Stimulated activated CD8-positive, alpha-beta memory T cell treated with anti-CD3 and anti-CD28 coated beads, Interleukin-12 subunit alpha, Interleukin-12 subunit beta, amount 100 ng/mL, for 4 hours (primary cell): Measurements from ENCODE around the gene DUS2.

ENCODE experiments used
- DNase-seq: peaks from one replicate; pipeline ENCODE4 v3.0.0-alpha.2; 2020; ENCODE audit warnings: low read depth

DUS2 gene

GRCh38 chr16:68077866-68078700, 55.0 kb downstream of the DUS2 start:
- DNase-seq = no peak

- DNase-seq = no peak
Observed at GRCh38 chr16:68078701-68079375, 55.8 kb downstream of the DUS2 start.

- no peak for DNase-seq
Observed at GRCh38 chr16:68079376-68079625, 56.2 kb downstream of the DUS2 start.

- peak; percentile 64 for DNase-seq
Observed at GRCh38 chr16:68079626-68080344, 56.7 kb downstream of the DUS2 start.

DNA sequence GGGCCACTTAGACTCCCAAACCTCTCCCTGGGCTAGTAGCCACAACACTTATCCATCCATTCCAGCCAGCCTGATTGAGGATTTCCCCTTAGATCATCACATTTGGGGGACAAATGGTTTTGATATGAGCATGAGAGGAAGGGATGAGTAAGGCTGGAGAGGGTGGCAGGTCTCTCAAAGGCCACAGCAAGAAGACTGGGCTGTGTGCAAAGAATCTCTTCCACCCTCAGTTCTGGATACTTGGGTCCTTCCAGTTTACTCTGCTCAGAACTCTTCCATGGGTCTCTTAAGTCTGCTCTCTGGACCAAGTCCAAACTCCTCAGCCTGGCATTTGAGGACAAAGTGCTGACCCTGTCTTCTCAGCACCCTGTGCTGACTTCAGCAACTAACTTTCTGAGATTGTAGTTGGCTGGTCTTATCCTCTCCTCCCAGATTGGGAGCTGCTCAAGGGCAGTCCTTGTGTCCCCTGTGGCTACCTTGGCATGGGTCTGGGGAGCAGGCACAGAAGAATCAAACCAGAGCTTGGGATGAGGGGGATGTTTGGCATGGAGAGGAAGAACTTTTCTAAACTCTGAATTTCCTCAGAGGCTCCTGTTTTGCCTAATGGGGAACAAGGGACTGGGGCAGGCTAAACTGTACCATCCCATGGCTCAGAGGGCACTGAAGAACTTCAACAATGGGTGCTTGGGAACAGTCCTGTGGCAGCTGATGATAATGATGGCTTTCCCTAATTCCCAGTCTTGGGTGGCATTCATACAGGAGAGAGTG, 59.0 kb downstream of the DUS2 start:
- no peak for DNase-seq

DNA sequence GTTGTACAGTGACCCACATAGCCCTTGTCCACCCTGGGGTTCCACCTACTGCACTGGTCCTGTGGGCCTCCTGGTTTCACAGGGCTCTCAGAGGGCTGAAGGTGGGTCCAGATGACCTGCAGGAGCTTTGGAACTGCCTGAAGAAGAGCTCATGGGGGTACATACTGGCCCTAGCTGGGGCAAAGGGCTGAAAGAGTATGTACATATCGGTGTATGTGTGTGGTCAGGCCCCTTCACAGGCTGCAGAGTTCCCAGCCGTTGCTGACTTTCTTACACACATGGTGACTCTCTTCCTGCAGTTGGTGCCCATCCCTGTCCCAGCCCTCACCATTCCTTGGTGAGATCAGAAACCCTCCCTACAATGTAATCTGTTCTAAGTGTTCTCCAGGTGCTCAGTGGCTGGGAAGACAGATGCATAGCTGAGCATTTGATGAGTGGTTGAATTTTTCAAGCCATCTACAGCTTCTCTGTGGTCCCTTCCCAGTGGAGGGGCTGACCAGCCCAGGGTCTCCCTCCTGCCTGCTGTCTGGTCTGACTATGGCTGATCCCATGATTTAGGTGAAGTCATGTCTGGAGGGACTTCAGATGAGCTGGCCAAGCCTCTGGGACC, 59.6 kb downstream of the DUS2 start:
- no peak for DNase-seq

DNA sequence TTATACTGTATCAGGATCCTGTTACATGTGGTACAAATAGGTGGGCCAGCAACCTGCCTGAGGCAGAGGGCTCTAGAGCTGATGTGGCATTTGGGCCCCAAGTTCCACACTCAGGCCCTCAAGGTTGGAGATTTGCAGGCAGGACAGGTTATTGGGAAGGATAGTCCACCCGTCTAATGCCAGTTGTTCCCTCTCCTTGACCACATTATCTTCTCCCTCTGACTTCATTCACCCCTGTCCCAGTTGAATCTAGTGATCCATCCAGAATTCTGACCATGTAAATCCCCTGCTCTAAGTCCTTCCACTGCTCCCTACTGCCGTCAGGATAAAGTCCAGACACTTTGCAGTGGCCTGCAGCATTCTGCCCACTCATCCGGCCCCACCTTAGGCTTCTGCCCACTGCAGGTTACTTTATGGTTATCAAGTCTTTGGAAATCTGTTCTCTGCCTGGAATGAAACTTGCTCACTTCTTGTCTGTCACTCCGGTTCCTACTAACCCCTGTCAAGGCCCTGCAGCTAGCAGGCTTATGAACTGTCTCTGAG, 60.2 kb downstream of the DUS2 start:
- DNase-seq = no peak

GRCh38 chr16:68083861-68084503, 60.9 kb downstream of the DUS2 start:
- DNase-seq = no peak

DNA sequence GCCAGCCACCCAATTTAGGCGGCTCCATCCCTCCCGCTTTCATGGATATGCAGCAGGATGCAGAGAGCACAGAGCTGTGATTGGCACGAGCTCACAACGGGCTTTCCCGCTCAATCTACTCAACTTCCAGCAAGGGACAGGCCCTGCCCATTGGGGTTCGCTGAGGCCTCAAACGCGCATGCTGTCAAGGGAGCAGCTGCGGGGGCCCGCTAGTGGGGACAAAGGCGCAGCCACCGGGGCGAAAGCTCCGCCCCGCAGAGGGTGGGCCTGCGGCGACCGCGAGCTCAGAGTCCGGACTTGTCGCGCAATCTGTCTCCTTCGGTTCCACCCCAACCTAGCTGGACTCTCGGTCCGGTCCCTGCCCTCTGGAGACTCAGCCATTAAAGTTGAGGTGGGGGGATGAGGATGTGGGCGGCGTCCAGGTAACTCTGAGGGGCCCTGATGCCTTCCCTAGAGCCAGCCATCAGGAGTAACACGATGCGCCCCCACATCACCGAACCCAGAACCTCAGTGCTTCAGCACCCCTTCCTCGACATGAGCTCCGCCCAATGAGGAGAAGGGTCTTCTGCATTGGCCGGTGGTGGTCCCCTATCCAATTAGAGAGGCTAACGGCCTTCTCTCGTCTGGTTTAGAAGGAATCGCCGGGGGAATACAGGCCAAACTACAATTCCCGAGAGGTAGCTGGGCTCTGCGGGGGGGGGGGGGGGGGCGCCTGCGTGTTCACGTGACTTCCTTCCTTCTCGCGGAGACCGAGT, 61.6 kb downstream of the DUS2 start:
- peak; percentile 77 for DNase-seq

- DNase-seq = peak; percentile 98
Observed at GRCh38 chr16:68085259-68086071, 62.4 kb downstream of the DUS2 start, which contains the start of gene NFATC3. Gene NFATC3, plus strand, starts transcription at chr16:68085370. Its CDS starts 312 bp downstream, at chr16:68085682.

DNA sequence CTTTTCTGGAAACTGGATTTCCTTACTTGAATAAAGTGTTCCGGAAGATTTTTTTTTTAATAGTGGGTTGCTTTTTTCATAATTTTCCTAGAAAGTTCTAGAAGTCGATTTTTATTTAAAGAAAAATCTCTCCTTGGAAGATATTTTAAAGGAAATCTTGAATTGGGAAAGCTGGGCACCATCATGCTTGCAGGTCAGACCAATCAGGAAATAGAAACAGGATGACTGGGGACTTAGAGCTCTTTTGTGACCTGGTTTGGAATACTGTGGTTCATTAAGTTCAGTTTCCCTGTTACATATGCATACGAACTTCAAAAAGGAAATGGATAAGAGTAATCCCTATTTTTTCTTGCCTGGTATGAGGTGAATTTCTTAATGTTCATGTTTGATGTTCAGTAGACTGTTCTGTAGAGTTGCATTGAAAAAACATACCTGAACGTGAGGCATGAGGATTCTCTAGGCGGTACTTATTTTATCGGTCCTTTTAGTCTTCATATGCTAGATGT, 63.3 kb downstream of the DUS2 start:
- no peak for DNase-seq

DNA sequence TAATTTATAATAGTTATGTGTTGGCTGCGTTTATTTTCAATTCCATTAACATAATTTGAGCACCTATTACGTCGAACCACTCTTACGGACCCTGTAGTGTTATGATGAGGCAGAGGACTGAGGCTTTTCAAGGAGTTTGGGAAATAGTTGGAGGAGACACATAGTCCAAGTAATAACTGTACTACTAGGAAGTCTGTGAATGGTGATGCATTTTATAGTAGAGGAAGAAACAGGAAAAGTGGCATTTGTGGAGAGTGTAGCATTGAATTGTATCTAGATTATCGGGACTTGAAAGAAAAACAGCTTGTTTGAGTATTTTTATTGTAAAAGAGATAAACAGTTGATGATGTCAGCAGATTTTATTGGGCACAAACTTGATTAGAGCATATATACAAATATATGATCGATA, 63.8 kb downstream of the DUS2 start:
- DNase-seq = no peak

GRCh38 chr16:68087688-68088087, 64.6 kb downstream of the DUS2 start:
- no peak for DNase-seq

- DNase-seq = no peak
Observed at GRCh38 chr16:68088130-68088972, 65.3 kb downstream of the DUS2 start.

GRCh38 chr16:68089067-68089466, 66.0 kb downstream of the DUS2 start:
- no peak for DNase-seq

DNA sequence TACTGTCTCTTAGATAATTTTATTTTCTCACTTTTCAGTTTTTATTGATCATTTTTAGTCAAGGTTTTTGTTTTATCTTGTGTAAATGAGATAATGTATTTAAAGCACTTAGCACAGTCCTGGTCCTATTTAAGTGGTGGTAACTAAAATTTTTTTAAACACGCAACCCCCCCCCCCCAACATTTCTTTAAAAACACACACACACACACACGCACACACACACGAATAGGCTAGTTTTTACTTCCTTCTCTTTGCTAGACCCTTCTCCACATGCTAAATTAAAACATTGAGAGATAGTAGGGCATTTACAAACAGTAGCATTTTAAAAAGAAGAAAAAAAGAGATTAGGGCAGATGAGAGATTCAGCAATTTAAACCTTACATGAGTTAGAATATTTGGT, 67.0 kb downstream of the DUS2 start:
- DNase-seq = no peak

DNA sequence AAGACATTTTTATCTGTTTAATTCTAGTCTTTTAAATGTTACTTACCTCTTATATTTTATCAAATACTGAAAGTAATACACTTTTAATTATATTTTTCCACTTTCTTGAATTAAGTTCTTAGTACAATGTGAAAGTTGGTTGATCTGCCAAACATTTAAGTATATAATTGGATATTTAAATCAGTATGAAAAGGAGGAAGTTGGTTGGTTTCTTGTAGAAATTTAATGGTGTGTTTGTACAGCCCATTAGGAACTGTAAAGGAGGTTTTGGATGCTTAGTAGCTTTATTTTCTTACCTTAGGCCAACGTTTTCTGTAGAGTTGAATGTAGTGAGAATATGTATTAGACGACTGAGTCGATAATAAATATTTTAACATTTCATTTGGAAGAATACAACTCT, 67.4 kb downstream of the DUS2 start:
- no peak for DNase-seq
